H1 (cell line): Measurements from ENCODE around the gene AUH.

ENCODE experiments used
- ASH2L ChIP-seq: fragments of 200-600, 300-600 bp; sonication (generic); IDR thresholded peaks from one replicate; pipeline ENCODE4 v1.7.1; 2017; ENCODE audit warnings: low read length
- CBX8 ChIP-seq: fragments of 300-800, 300-1000 bp; sonication (generic); IDR thresholded peaks from 2 replicates; pipeline ENCODE4 v1.7.1; 2016; ENCODE audit warnings: low read depth, low read length, borderline replicate concordance
- EP300 ChIP-seq, 2 experiments: IDR thresholded peaks; 1 replicate in 1 of 2; 2 replicates in 1 of 2; pipeline ENCODE4 v1.6.1; 2011 to 2012; ENCODE audit warnings: low read depth in 2 of 2, low read length in 2 of 2, mild to moderate bottlenecking in 2 of 2, borderline replicate concordance in 1 of 2, inconsistent platforms in 1 of 2, moderate library complexity in 1 of 2
- JUN ChIP-seq: IDR thresholded peaks from 2 replicates; pipeline ENCODE4 v1.6.1; 2011; ENCODE audit warnings: low read depth, mild to moderate bottlenecking, improper control_type of control experiment, low read length
- MAX ChIP-seq: IDR thresholded peaks from 2 replicates; pipeline ENCODE4 v1.6.1; 2012; ENCODE audit warnings: inconsistent platforms
- POLR2A ChIP-seq, 2 experiments: IDR thresholded peaks; 1 replicate in 1 of 2; 2 replicates in 1 of 2; pipeline ENCODE4 v1.6.1; 2011; ENCODE audit warnings: low read depth in 2 of 2, low read length in 2 of 2, mild to moderate bottlenecking in 2 of 2; ENCODE audit errors: control extremely low read depth in 1 of 2
- POLR2AphosphoS5 ChIP-seq: IDR thresholded peaks from 2 replicates; pipeline ENCODE4 v1.6.1; 2011; ENCODE audit warnings: low read depth, low read length
- SRF ChIP-seq: IDR thresholded peaks from 2 replicates; pipeline ENCODE4 v1.6.1; 2011; ENCODE audit warnings: mild to moderate bottlenecking, low read depth, low read length, moderate library complexity
- TEAD4 ChIP-seq: IDR thresholded peaks from 2 replicates; pipeline ENCODE4 v1.6.1; 2012; ENCODE audit warnings: low read depth, low read length, inconsistent platforms, mixed read lengths
- TF ChIP-seq, protein P1 (sequence below), 3 experiments: IDR thresholded peaks; 1 replicate in 2 of 3; 2 replicates in 1 of 3; pipeline versions ENCODE4 v1.5.1 to v1.6.1; 2011; ENCODE audit warnings: low read length in 3 of 3, mild to moderate bottlenecking in 3 of 3, inconsistent platforms in 2 of 3, low read depth in 1 of 3, moderate library complexity in 1 of 3; ENCODE audit not compliant: insufficient read depth in 1 of 3; ENCODE audit errors: control extremely low read depth in 1 of 3
- TF ChIP-seq, protein P2 (sequence below): IDR thresholded peaks from 2 replicates; pipeline ENCODE4 v1.6.1; 2011; ENCODE audit warnings: low read length, improper control_type of control experiment
- TF ChIP-seq, protein P3 (sequence below): fragments of 300-600 bp; sonication (generic); IDR thresholded peaks from 2 replicates; pipeline ENCODE4 v1.7.1; 2012; ENCODE audit warnings: low read length, moderate library complexity, mild to moderate bottlenecking, inconsistent platforms; ENCODE audit not compliant: insufficient replicate concordance

DNA sequence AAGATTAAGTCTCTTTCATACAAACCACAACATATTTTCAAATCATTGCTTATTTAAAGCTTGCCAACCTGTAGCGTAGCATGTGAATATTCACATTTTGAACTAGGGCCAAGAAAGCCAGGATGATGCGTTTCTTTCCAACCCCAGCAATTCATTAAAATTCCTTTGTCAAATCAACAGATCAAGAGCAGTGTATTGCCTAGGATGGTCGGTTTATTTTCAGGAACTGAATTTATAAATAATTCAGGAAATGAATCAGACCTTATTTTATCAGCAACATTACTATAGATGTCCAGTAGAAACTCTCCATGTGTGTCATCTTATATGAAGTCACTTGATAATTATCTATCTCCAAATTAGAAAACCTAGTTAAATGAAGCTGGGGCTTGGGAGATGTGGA, 13.2 kb upstream of the AUH start:
- TF ChIP-seq MAX, result no peak
- no peak for TF ChIP-seq SRF
- no peak for TF ChIP-seq TEAD4
- TF ChIP-seq, protein P1, sequence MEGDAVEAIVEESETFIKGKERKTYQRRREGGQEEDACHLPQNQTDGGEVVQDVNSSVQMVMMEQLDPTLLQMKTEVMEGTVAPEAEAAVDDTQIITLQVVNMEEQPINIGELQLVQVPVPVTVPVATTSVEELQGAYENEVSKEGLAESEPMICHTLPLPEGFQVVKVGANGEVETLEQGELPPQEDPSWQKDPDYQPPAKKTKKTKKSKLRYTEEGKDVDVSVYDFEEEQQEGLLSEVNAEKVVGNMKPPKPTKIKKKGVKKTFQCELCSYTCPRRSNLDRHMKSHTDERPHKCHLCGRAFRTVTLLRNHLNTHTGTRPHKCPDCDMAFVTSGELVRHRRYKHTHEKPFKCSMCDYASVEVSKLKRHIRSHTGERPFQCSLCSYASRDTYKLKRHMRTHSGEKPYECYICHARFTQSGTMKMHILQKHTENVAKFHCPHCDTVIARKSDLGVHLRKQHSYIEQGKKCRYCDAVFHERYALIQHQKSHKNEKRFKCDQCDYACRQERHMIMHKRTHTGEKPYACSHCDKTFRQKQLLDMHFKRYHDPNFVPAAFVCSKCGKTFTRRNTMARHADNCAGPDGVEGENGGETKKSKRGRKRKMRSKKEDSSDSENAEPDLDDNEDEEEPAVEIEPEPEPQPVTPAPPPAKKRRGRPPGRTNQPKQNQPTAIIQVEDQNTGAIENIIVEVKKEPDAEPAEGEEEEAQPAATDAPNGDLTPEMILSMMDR (IDR thresholded peaks at IDR 0.05; ENCODE audit: control extremely low read depth in 1 of 3, insufficient read depth in 1 of 3, low read depth in 1 of 3, low read length in 3 of 3), result no peak
- no peak for TF ChIP-seq JUN
- TF ChIP-seq POLR2A (IDR thresholded peaks at IDR 0.05; ENCODE audit: control extremely low read depth in 1 of 2, low read depth in 2 of 2, low read length in 2 of 2), result no peak
- no peak for TF ChIP-seq POLR2AphosphoS5
- TF ChIP-seq, protein P2, sequence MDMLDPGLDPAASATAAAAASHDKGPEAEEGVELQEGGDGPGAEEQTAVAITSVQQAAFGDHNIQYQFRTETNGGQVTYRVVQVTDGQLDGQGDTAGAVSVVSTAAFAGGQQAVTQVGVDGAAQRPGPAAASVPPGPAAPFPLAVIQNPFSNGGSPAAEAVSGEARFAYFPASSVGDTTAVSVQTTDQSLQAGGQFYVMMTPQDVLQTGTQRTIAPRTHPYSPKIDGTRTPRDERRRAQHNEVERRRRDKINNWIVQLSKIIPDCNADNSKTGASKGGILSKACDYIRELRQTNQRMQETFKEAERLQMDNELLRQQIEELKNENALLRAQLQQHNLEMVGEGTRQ, result no peak
- TF ChIP-seq CBX8, result no peak
- TF ChIP-seq, protein P3, sequence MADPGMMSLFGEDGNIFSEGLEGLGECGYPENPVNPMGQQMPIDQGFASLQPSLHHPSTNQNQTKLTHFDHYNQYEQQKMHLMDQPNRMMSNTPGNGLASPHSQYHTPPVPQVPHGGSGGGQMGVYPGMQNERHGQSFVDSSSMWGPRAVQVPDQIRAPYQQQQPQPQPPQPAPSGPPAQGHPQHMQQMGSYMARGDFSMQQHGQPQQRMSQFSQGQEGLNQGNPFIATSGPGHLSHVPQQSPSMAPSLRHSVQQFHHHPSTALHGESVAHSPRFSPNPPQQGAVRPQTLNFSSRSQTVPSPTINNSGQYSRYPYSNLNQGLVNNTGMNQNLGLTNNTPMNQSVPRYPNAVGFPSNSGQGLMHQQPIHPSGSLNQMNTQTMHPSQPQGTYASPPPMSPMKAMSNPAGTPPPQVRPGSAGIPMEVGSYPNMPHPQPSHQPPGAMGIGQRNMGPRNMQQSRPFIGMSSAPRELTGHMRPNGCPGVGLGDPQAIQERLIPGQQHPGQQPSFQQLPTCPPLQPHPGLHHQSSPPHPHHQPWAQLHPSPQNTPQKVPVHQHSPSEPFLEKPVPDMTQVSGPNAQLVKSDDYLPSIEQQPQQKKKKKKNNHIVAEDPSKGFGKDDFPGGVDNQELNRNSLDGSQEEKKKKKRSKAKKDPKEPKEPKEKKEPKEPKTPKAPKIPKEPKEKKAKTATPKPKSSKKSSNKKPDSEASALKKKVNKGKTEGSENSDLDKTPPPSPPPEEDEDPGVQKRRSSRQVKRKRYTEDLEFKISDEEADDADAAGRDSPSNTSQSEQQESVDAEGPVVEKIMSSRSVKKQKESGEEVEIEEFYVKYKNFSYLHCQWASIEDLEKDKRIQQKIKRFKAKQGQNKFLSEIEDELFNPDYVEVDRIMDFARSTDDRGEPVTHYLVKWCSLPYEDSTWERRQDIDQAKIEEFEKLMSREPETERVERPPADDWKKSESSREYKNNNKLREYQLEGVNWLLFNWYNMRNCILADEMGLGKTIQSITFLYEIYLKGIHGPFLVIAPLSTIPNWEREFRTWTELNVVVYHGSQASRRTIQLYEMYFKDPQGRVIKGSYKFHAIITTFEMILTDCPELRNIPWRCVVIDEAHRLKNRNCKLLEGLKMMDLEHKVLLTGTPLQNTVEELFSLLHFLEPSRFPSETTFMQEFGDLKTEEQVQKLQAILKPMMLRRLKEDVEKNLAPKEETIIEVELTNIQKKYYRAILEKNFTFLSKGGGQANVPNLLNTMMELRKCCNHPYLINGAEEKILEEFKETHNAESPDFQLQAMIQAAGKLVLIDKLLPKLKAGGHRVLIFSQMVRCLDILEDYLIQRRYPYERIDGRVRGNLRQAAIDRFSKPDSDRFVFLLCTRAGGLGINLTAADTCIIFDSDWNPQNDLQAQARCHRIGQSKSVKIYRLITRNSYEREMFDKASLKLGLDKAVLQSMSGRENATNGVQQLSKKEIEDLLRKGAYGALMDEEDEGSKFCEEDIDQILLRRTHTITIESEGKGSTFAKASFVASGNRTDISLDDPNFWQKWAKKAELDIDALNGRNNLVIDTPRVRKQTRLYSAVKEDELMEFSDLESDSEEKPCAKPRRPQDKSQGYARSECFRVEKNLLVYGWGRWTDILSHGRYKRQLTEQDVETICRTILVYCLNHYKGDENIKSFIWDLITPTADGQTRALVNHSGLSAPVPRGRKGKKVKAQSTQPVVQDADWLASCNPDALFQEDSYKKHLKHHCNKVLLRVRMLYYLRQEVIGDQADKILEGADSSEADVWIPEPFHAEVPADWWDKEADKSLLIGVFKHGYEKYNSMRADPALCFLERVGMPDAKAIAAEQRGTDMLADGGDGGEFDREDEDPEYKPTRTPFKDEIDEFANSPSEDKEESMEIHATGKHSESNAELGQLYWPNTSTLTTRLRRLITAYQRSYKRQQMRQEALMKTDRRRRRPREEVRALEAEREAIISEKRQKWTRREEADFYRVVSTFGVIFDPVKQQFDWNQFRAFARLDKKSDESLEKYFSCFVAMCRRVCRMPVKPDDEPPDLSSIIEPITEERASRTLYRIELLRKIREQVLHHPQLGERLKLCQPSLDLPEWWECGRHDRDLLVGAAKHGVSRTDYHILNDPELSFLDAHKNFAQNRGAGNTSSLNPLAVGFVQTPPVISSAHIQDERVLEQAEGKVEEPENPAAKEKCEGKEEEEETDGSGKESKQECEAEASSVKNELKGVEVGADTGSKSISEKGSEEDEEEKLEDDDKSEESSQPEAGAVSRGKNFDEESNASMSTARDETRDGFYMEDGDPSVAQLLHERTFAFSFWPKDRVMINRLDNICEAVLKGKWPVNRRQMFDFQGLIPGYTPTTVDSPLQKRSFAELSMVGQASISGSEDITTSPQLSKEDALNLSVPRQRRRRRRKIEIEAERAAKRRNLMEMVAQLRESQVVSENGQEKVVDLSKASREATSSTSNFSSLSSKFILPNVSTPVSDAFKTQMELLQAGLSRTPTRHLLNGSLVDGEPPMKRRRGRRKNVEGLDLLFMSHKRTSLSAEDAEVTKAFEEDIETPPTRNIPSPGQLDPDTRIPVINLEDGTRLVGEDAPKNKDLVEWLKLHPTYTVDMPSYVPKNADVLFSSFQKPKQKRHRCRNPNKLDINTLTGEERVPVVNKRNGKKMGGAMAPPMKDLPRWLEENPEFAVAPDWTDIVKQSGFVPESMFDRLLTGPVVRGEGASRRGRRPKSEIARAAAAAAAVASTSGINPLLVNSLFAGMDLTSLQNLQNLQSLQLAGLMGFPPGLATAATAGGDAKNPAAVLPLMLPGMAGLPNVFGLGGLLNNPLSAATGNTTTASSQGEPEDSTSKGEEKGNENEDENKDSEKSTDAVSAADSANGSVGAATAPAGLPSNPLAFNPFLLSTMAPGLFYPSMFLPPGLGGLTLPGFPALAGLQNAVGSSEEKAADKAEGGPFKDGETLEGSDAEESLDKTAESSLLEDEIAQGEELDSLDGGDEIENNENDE, result no peak
- no peak for TF ChIP-seq EP300 (IDR thresholded peaks at IDR 0.05; ENCODE audit: borderline replicate concordance in 1 of 2, low read depth in 2 of 2, low read length in 2 of 2)
- no peak for TF ChIP-seq ASH2L
